ENCODE measurements around the gene INSC.

GRCh38 chr11:15073361-15074205 is 41.1 kb upstream of the INSC start, which contains the start of gene CALCB:
- TF ChIP-seq JUNB (IDR thresholded peaks at IDR 0.05; ENCODE audit: unreplicated experiment) (no peak), CREB1 (CRISPR knock-in tag; IDR thresholded peaks at IDR 0.05; ENCODE audit: low read depth) (0 out of 2 replicates have a peak, but pooled peaks have one; percentile 42), NANOG (IDR thresholded peaks at IDR 0.05; ENCODE audit: borderline replicate concordance) (no peak), EZH2phosphoT487 (IDR thresholded peaks at IDR 0.05; ENCODE audit: unreplicated experiment) (no peak)
- TF ChIP-seq, protein P1, sequence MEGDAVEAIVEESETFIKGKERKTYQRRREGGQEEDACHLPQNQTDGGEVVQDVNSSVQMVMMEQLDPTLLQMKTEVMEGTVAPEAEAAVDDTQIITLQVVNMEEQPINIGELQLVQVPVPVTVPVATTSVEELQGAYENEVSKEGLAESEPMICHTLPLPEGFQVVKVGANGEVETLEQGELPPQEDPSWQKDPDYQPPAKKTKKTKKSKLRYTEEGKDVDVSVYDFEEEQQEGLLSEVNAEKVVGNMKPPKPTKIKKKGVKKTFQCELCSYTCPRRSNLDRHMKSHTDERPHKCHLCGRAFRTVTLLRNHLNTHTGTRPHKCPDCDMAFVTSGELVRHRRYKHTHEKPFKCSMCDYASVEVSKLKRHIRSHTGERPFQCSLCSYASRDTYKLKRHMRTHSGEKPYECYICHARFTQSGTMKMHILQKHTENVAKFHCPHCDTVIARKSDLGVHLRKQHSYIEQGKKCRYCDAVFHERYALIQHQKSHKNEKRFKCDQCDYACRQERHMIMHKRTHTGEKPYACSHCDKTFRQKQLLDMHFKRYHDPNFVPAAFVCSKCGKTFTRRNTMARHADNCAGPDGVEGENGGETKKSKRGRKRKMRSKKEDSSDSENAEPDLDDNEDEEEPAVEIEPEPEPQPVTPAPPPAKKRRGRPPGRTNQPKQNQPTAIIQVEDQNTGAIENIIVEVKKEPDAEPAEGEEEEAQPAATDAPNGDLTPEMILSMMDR (conservative IDR thresholded peaks at IDR 0.05; ENCODE audit: low read depth in 2 of 2): no peak

All from GM23338 (cell line).